ENCODE results near the gene KRT71. TPM values are rescaled to one million over a fixed set of nuclear protein-coding genes. Genes with fewer than 3 reads are reported as not detected.

KRT71 gene
- total RNA-seq, 1 experiment from 2014 or later, result not detected

- BruUV-seq (replicated peaks), result no TSS peak
- peaks cover 10% of the 10 kb centered on the region; the same call in 1 of the 2 replicates for H3F3A ChIP-seq (ENCODE audit: insufficient read depth, low read depth)
- CTCF ChIA-PET, result interaction anchor here (0.6 kb wide), 1 partner anchor 310 kb away, joined by 5 read pairs; no protein-coding TSS in a partner anchor
- peak; percentile 49 to 57 for DNase-seq
- TF ChIP-seq EZH2 (IDR thresholded peaks at IDR 0.05; ENCODE audit: low read depth), result no peak
- TF ChIP-seq CTCF (conservative IDR thresholded peaks at IDR 0.05), result no peak
- no peaks in the 10 kb centered on the region for H3K36me3 ChIP-seq (ENCODE audit: low read depth)
- H3K27ac ChIP-seq, result no peak overlapping the region
- peaks cover 21% of the 10 kb centered on the region for H3K4me1 ChIP-seq (replicated peaks; ENCODE audit: insufficient read depth)
- no peak overlapping the region for H3K4me3 ChIP-seq
- intact Hi-C loops (cut with micrococcal nuclease; ENCODE audit: unreplicated experiment), result no loop called here
- H3K79me2 ChIP-seq (ENCODE audit: low read depth), result no peaks in the 10 kb centered on the region
- H3K9me2 ChIP-seq (ENCODE audit: insufficient read depth), result no peaks in the 10 kb centered on the region
- H3K4me2 ChIP-seq, result no peak overlapping the region
- H2AFZ ChIP-seq, result no peak overlapping the region
- H4K20me1 ChIP-seq (ENCODE audit: insufficient read depth), result no peaks in the 10 kb centered on the region
- POLR2A ChIA-PET (ENCODE audit: unreplicated experiment), result no interaction called here
- no peaks in the 10 kb centered on the region for H3K27me3 ChIP-seq (ENCODE audit: insufficient read depth, low read depth)
- H3K9me3 ChIP-seq (ENCODE audit: insufficient read depth, low read depth), result no peaks in the 10 kb centered on the region
Measured at GRCh38 chr12:52515927-52516831, 36.8 kb downstream of the KRT71 start.

GRCh38 chr12:52515319-52515646 is 37.7 kb downstream of the KRT71 start:
- POLR2A ChIA-PET (ENCODE audit: unreplicated experiment), result no interaction called here
- TF ChIP-seq CTCF (conservative IDR thresholded peaks at IDR 0.05) (no peak), EZH2 (IDR thresholded peaks at IDR 0.05; ENCODE audit: low read depth) (no peak)
- BruUV-seq (replicated peaks), result no TSS peak
- Histone ChIP-seq H3K4me2 (no peak overlapping the region), H3F3A (ENCODE audit: insufficient read depth, low read depth) (0 out of 2 replicates have a peak, but pooled peaks cover 3% of the 10 kb centered on the region), H3K27ac (no peak overlapping the region), H3K9me3 (ENCODE audit: insufficient read depth, low read depth) (peaks cover 4% of the 10 kb centered on the region; the same call in 1 of the 2 replicates), H3K9me2 (ENCODE audit: insufficient read depth) (no peaks in the 10 kb centered on the region), H3K4me3 (no peak overlapping the region), H4K20me1 (ENCODE audit: insufficient read depth) (no peaks in the 10 kb centered on the region), H3K27me3 (ENCODE audit: insufficient read depth, low read depth) (no peaks in the 10 kb centered on the region), H2AFZ (no peak overlapping the region), H3K36me3 (ENCODE audit: low read depth) (no peaks in the 10 kb centered on the region), H3K4me1 (replicated peaks; ENCODE audit: insufficient read depth) (peaks cover 12% of the 10 kb centered on the region), H3K79me2 (ENCODE audit: low read depth) (no peaks in the 10 kb centered on the region)
- CTCF ChIA-PET, result no interaction called here
- DNase-seq, result peak in 1 of 2 experiments; percentile 31
- intact Hi-C loops (cut with micrococcal nuclease; ENCODE audit: unreplicated experiment), result no loop called here

GRCh38 chr12:52514471-52515318 is 38.2 kb downstream of the KRT71 start:
- 0 out of 2 replicates have a peak, but pooled peaks cover 3% of the 10 kb centered on the region for H3F3A ChIP-seq (ENCODE audit: insufficient read depth, low read depth)
- H3K4me3 ChIP-seq, result no peak overlapping the region
- peaks cover 5% of the 10 kb centered on the region; the same call in 1 of the 2 replicates for H3K9me3 ChIP-seq (ENCODE audit: insufficient read depth, low read depth)
- intact Hi-C loops (cut with micrococcal nuclease; ENCODE audit: unreplicated experiment), result no loop called here
- H3K27ac ChIP-seq, result no peak overlapping the region
- BruUV-seq (replicated peaks), result no TSS peak
- ChIA-PET CTCF (no interaction called here), POLR2A (ENCODE audit: unreplicated experiment) (no interaction called here)
- H3K79me2 ChIP-seq (ENCODE audit: low read depth), result no peaks in the 10 kb centered on the region
- DNase-seq, result no peak
- H3K27me3 ChIP-seq (ENCODE audit: insufficient read depth, low read depth), result no peaks in the 10 kb centered on the region
- H2AFZ ChIP-seq, result no peak overlapping the region
- peaks cover 6% of the 10 kb centered on the region; the same call in 1 of the 2 replicates for H3K4me1 ChIP-seq (replicated peaks; ENCODE audit: insufficient read depth)
- H3K36me3 ChIP-seq (ENCODE audit: low read depth), result no peaks in the 10 kb centered on the region
- no peak overlapping the region for H3K4me2 ChIP-seq
- TF ChIP-seq CTCF (conservative IDR thresholded peaks at IDR 0.05), result no peak
- no peak for TF ChIP-seq EZH2 (IDR thresholded peaks at IDR 0.05; ENCODE audit: low read depth)
- no peaks in the 10 kb centered on the region for H4K20me1 ChIP-seq (ENCODE audit: insufficient read depth)
- H3K9me2 ChIP-seq (ENCODE audit: insufficient read depth), result no peaks in the 10 kb centered on the region
